ENCODE measurements around the gene TBL1X. TPM values are rescaled to one million over a fixed set of nuclear protein-coding genes. Genes with fewer than 3 reads are reported as not detected.

Gene TBL1X
- total and polyA plus RNA-seq, 2 of the 13 experiments (the other 11 are each of a cell fraction or from before 2014, with no cell fraction given), result 17.6 to 19.9 TPM

DNA sequence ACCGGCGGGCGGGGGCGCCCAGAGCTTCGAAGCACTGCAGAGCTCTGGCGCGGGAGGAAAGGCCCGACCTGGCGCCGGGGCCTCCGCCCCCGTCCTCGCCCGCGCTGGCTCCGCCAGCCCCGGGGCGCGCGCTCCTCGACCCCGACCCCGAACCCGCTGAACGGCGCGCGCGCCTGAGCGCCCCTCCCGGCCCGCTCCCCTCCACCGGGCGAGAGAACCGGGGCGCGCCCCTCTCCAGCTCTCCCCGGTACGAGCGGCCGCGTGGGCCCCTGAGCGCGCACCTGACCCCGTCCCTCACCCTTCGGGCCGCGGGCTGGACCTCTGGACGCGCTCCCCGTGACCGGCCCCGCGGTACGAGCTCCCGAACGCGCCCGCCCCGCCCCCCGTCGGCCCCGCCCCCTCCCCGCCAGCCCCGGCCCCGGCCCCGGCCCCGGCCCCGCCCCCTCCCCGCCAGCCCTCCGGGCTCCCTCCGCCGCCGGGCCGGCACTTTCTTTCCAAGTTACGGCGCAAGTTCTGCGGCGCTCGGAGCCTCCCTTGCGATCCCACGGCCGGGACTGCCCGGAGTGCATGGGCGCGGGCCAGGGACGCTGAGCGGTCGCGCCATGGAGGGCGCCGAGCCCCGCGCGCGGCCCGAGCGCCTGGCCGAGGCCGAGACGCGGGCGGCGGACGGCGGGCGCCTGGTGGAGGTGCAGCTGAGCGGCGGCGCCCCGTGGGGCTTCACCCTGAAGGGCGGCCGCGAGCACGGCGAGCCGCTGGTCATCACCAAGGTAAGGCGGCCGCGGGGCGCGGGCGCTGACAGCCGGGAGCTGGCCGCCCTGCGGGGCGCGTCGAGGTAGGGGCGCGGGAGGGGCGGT, 321.3 kb downstream of the TBL1X start, which contains the start of gene SHROOM2:
Gene SHROOM2, plus strand, starts transcription at position 486 of the 854 bp plus-strand sequence. Its CDS starts 117 bp downstream, at position 603.
- Histone ChIP-seq H3K36me3 (replicated peaks in 1 of 2; ENCODE audit: control insufficient read depth in 1 of 2, insufficient read depth in 2 of 2, low read length in 2 of 2) (no peaks in the 10 kb centered on the region), H3K4me1 (ENCODE audit: insufficient read depth, low read length) (peaks cover 22% of the 10 kb centered on the region), H3K4me3 (replicated peaks in 1 of 3; ENCODE audit: insufficient read depth in 1 of 3, low read depth in 2 of 3, low read length in 3 of 3) (peak within 1 kb of the TSS; percentile 68 to 76 (median 71)), H4K20me1 (ENCODE audit: insufficient read depth, low read length) (no peaks in the 10 kb centered on the region), H3K27ac (ENCODE audit: extremely low read length, insufficient read depth, low read length) (peak within 1 kb of the TSS; percentile 51), H3K79me2 (ENCODE audit: insufficient read depth, low read length) (peaks cover 16% of the 10 kb centered on the region), H2AFZ (ENCODE audit: low read length) (no peak within 1 kb of the TSS), H3K4me2 (ENCODE audit: low read depth, low read length) (peak within 1 kb of the TSS; percentile 70), H3K27me3 (ENCODE audit: control insufficient read depth in 1 of 2, insufficient read depth in 2 of 2, low read length in 2 of 2) (no peaks in the 10 kb centered on the region; a peak in 1 of 5 replicates), H3K9me3 (ENCODE audit: low read length) (no peaks in the 10 kb centered on the region), H3K9ac (ENCODE audit: insufficient read depth, low read depth, low read length) (peak within 1 kb of the TSS; percentile 73)
- ChIA-PET POLR2A (interaction anchor here (1.2 to 1.6 kb wide), 3 partner anchors 12 to 61 kb away, joined by 3 to 5 read pairs (median 4); no protein-coding TSS in a partner anchor), CTCF (ENCODE audit: low intra/inter-chr PET ratio, low total read pairs) (no interaction called here)
- in situ Hi-C loops (cut with HindIII; ENCODE audit: extremely low pct_ligation_motif_present, low pct_unique_long_range_greater_than_20kb), result no loop called here
- no peak for FAIRE-seq
- no CpG with 5 or more reads among the region's 132 CpGs for WGBS (ENCODE audit: low lambda C conversion rate)
- DNase-seq (ENCODE audit: low spot score), result no peak
- peak; percentile 57 for ATAC-seq
- no TSS peak for BruUV-seq (replicated peaks)
- intact Hi-C loops (cut with micrococcal nuclease; ENCODE audit: unreplicated experiment), result loop anchor here (5.0 kb wide), 1 partner anchor 61 kb away; no protein-coding TSS in a partner anchor
- TF ChIP-seq AGO1 (IDR thresholded peaks at IDR 0.05; ENCODE audit: low read depth, low read length, poor library complexity, severe bottlenecking) (no peak), ZNF605 (CRISPR knock-in tag; IDR thresholded peaks at IDR 0.05) (no peak), NFE2L1 (CRISPR knock-in tag; IDR thresholded peaks at IDR 0.05; ENCODE audit: borderline replicate concordance) (no peak), ZNF589 (CRISPR knock-in tag; conservative IDR thresholded peaks at IDR 0.05) (no peak), ELF3 (CRISPR knock-in tag; IDR thresholded peaks at IDR 0.05) (no peak), ZFP36L1 (CRISPR knock-in tag; IDR thresholded peaks at IDR 0.05) (no peak), ZMAT3 (CRISPR knock-in tag; conservative IDR thresholded peaks at IDR 0.05) (no peak), NRL (CRISPR knock-in tag; IDR thresholded peaks at IDR 0.05; ENCODE audit: borderline replicate concordance) (no peak), ZNF317 (CRISPR knock-in tag; IDR thresholded peaks at IDR 0.05) (no peak), ZFY (CRISPR knock-in tag; IDR thresholded peaks at IDR 0.05) (peak; percentile 65)
- TF ChIP-seq, protein P1, sequence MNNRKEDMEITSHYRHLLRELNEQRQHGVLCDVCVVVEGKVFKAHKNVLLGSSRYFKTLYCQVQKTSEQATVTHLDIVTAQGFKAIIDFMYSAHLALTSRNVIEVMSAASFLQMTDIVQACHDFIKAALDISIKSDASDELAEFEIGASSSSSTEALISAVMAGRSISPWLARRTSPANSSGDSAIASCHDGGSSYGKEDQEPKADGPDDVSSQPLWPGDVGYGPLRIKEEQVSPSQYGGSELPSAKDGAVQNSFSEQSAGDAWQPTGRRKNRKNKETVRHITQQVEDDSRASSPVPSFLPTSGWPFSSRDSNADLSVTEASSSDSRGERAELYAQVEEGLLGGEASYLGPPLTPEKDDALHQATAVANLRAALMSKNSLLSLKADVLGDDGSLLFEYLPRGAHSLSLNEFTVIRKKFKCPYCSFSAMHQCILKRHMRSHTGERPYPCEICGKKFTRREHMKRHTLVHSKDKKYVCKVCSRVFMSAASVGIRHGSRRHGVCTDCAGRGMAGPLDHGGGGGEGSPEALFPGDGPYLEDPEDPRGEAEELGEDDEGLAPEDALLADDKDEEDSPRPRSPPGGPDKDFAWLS (CRISPR knock-in tag; IDR thresholded peaks at IDR 0.05; ENCODE audit: borderline replicate concordance), result no peak
- TF ChIP-seq, protein P2, sequence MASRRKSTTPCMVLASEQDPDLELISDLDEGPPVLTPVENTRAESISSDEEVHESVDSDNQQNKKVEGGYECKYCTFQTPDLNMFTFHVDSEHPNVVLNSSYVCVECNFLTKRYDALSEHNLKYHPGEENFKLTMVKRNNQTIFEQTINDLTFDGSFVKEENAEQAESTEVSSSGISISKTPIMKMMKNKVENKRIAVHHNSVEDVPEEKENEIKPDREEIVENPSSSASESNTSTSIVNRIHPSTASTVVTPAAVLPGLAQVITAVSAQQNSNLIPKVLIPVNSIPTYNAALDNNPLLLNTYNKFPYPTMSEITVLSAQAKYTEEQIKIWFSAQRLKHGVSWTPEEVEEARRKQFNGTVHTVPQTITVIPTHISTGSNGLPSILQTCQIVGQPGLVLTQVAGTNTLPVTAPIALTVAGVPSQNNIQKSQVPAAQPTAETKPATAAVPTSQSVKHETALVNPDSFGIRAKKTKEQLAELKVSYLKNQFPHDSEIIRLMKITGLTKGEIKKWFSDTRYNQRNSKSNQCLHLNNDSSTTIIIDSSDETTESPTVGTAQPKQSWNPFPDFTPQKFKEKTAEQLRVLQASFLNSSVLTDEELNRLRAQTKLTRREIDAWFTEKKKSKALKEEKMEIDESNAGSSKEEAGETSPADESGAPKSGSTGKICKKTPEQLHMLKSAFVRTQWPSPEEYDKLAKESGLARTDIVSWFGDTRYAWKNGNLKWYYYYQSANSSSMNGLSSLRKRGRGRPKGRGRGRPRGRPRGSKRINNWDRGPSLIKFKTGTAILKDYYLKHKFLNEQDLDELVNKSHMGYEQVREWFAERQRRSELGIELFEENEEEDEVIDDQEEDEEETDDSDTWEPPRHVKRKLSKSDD (CRISPR knock-in tag; IDR thresholded peaks at IDR 0.05; ENCODE audit: low read depth), result no peak
- TF ChIP-seq, protein P3, sequence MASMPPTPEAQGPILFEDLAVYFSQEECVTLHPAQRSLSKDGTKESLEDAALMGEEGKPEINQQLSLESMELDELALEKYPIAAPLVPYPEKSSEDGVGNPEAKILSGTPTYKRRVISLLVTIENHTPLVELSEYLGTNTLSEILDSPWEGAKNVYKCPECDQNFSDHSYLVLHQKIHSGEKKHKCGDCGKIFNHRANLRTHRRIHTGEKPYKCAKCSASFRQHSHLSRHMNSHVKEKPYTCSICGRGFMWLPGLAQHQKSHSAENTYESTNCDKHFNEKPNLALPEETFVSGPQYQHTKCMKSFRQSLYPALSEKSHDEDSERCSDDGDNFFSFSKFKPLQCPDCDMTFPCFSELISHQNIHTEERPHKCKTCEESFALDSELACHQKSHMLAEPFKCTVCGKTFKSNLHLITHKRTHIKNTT (CRISPR knock-in tag; IDR thresholded peaks at IDR 0.05), result no peak
- TF ChIP-seq, protein P4, sequence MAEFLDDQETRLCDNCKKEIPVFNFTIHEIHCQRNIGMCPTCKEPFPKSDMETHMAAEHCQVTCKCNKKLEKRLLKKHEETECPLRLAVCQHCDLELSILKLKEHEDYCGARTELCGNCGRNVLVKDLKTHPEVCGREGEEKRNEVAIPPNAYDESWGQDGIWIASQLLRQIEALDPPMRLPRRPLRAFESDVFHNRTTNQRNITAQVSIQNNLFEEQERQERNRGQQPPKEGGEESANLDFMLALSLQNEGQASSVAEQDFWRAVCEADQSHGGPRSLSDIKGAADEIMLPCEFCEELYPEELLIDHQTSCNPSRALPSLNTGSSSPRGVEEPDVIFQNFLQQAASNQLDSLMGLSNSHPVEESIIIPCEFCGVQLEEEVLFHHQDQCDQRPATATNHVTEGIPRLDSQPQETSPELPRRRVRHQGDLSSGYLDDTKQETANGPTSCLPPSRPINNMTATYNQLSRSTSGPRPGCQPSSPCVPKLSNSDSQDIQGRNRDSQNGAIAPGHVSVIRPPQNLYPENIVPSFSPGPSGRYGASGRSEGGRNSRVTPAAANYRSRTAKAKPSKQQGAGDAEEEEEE (CRISPR knock-in tag; IDR thresholded peaks at IDR 0.05; ENCODE audit: borderline replicate concordance), result no peak
